Measurements from ENCODE around the gene CREM.

DNA sequence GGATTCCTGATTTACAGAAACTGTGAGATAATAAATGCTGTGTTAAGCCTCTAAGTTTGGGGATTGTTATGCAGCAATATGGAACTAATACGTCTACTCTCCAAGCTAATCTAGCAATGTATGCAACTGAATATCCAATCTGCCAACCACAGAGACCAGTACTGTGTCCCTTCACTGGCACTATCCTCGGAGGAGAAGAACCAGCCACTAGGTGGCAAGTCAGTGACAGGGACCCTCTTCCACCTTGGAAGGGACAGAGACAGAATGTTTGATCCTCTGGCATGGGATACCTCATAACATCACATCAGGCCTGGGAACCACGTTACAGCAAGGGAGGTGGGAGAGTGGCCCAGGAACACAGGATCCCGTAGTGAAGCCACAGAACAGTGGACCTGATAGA, 96.4 kb downstream of the CREM start:
- TF ChIP-seq, protein P1, sequence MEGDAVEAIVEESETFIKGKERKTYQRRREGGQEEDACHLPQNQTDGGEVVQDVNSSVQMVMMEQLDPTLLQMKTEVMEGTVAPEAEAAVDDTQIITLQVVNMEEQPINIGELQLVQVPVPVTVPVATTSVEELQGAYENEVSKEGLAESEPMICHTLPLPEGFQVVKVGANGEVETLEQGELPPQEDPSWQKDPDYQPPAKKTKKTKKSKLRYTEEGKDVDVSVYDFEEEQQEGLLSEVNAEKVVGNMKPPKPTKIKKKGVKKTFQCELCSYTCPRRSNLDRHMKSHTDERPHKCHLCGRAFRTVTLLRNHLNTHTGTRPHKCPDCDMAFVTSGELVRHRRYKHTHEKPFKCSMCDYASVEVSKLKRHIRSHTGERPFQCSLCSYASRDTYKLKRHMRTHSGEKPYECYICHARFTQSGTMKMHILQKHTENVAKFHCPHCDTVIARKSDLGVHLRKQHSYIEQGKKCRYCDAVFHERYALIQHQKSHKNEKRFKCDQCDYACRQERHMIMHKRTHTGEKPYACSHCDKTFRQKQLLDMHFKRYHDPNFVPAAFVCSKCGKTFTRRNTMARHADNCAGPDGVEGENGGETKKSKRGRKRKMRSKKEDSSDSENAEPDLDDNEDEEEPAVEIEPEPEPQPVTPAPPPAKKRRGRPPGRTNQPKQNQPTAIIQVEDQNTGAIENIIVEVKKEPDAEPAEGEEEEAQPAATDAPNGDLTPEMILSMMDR (IDR thresholded peaks at IDR 0.05): no peak
- TF ChIP-seq EP300 (IDR thresholded peaks at IDR 0.05) (no peak), POLR2A (IDR thresholded peaks at IDR 0.05) (no peak)
